GM23338 (cell line): Measurements from ENCODE around the gene RTN4RL1. TPM values are rescaled to one million over a fixed set of nuclear protein-coding genes. Genes with fewer than 3 reads are reported as not detected.

Experiments used
- ATAC-seq: fragments of 200-7000 bp; cut with Tn5 transposase; 3 replicates; pipeline ENCODE4 v1.9.1; 2020
- DNase-seq: peaks from one replicate; pipeline ENCODE4 v3.0.0-alpha.2; 2015; ENCODE audit warnings: low spot score
- H2AFZ ChIP-seq: fragments of 200-600 bp; sonication (generic); 2 replicates; pipeline ENCODE4 v1.8.0; 2016; ENCODE audit warnings: antibody characterized with exemption, mild to moderate bottlenecking, moderate library complexity
- H3F3A ChIP-seq: fragments of 200-600 bp; sonication (generic); replicated peaks from 2 replicates; pipeline ENCODE4 v1.8.0; 2017; ENCODE audit warnings: antibody characterized with exemption, mixed run types, low read depth
- H3K27ac ChIP-seq: fragments of 200-600 bp; sonication (generic); 2 replicates; pipeline ENCODE4 v1.6.1; 2016; ENCODE audit warnings: low read depth
- H3K27me3 ChIP-seq: fragments of 200-600 bp; sonication (generic); 2 replicates; pipeline ENCODE4 v1.8.0; 2016; ENCODE audit warnings: mild to moderate bottlenecking, mixed run types, moderate library complexity; ENCODE audit not compliant: insufficient read depth
- H3K36me3 ChIP-seq: fragments of 200-600 bp; sonication (generic); 2 replicates; pipeline ENCODE4 v1.8.0; 2016; ENCODE audit warnings: mild to moderate bottlenecking; ENCODE audit not compliant: insufficient read depth
- H3K4me1 ChIP-seq: fragments of 200-600 bp; sonication (generic); 2 replicates; pipeline ENCODE4 v1.8.0; 2016; ENCODE audit warnings: mild to moderate bottlenecking, moderate library complexity; ENCODE audit not compliant: insufficient read depth
- H3K4me2 ChIP-seq: fragments of 200-600 bp; sonication (generic); 2 replicates; pipeline ENCODE4 v1.7.1; 2017; ENCODE audit warnings: mixed run types
- H3K4me3 ChIP-seq: fragments of 200-600 bp; sonication (generic); 2 replicates; pipeline ENCODE4 v1.6.1; 2016; ENCODE audit warnings: mixed run types
- H3K79me2 ChIP-seq: fragments of 200-600 bp; sonication (generic); replicated peaks from 2 replicates; pipeline ENCODE4 v1.8.0; 2017; ENCODE audit warnings: mild to moderate bottlenecking; ENCODE audit not compliant: insufficient read depth
- H3K9me2 ChIP-seq: fragments of 200-600 bp; sonication (generic); 2 replicates; pipeline ENCODE4 v1.8.0; 2017; ENCODE audit not compliant: insufficient read depth
- H4K20me1 ChIP-seq: fragments of 200-600 bp; sonication (generic); replicated peaks from 2 replicates; pipeline ENCODE4 v1.8.0; 2017; ENCODE audit warnings: mild to moderate bottlenecking; ENCODE audit not compliant: insufficient read depth
- H3K27ac Mint-ChIP-seq: 2 replicates; pipeline ENCODE4 v1.8.0; 2020; ENCODE audit warnings: inconsistent platforms, mild to moderate bottlenecking, moderate library complexity, mixed read lengths
- H3K27me3 Mint-ChIP-seq: 3 replicates; pipeline ENCODE4 v1.8.0; 2022; ENCODE audit warnings: low read depth, mild to moderate bottlenecking, moderate library complexity, mixed read lengths, inconsistent platforms; ENCODE audit not compliant: insufficient read depth, poor library complexity
- H3K36me3 Mint-ChIP-seq: 3 replicates; pipeline ENCODE4 v1.8.0; 2021; ENCODE audit warnings: low read depth, mild to moderate bottlenecking, inconsistent platforms, moderate library complexity, mixed read lengths
- H3K4me1 Mint-ChIP-seq: 3 replicates; pipeline ENCODE4 v1.8.0; 2020; ENCODE audit warnings: mild to moderate bottlenecking, inconsistent platforms, mixed read lengths
- H3K4me3 Mint-ChIP-seq: 3 replicates; pipeline ENCODE4 v1.8.0; 2021; ENCODE audit warnings: moderate library complexity, mild to moderate bottlenecking, inconsistent platforms, mixed read lengths
- H3K9me3 Mint-ChIP-seq: 3 replicates; pipeline ENCODE4 v1.8.0; 2020; ENCODE audit warnings: moderate library complexity, mild to moderate bottlenecking, inconsistent platforms, mixed read lengths
- CREB1 ChIP-seq: fragments of 250-450 bp; sonication (Bioruptor Pico); IDR thresholded peaks from 2 replicates; pipeline ENCODE4 v1.5.0; 2020; ENCODE audit warnings: low read depth, mild to moderate bottlenecking, moderate library complexity
- CTCF ChIP-seq, 2 experiments: fragments of 200-600 bp in 1 of 2; sonication (generic) in 1 of 2; conservative IDR thresholded peaks; 2 replicates each; pipeline versions ENCODE4 v1.5.1 to v1.6.1; 2016 to 2017; ENCODE audit warnings: antibody characterized with exemption in 2 of 2, low read depth in 2 of 2, mild to moderate bottlenecking in 2 of 2, moderate library complexity in 1 of 2
- ETS1 ChIP-seq: IDR thresholded peaks from 2 replicates; pipeline ENCODE4 v1.6.1; 2016; ENCODE audit warnings: antibody characterized with exemption
- EZH2 ChIP-seq: fragments of 200-600 bp; sonication (generic); IDR thresholded peaks from one replicate; pipeline ENCODE4 v1.8.0; 2017; ENCODE audit warnings: antibody characterized with exemption, mild to moderate bottlenecking, low read depth; ENCODE audit not compliant: unreplicated experiment
- EZH2phosphoT487 ChIP-seq: fragments of 200-600 bp; sonication (generic); IDR thresholded peaks from one replicate; pipeline ENCODE4 v1.8.1; 2018; ENCODE audit warnings: antibody characterized with exemption; ENCODE audit not compliant: unreplicated experiment
- JUNB ChIP-seq: IDR thresholded peaks from one replicate; pipeline ENCODE4 v1.6.1; 2016; ENCODE audit warnings: antibody characterized with exemption; ENCODE audit not compliant: unreplicated experiment
- NANOG ChIP-seq: IDR thresholded peaks from 2 replicates; pipeline ENCODE4 v1.6.1; 2016; ENCODE audit warnings: antibody characterized with exemption, borderline replicate concordance
- POLR2AphosphoS5 ChIP-seq: IDR thresholded peaks from 2 replicates; pipeline ENCODE4 v1.6.1; 2016; ENCODE audit warnings: antibody characterized with exemption, low read depth
- REST ChIP-seq: IDR thresholded peaks from one replicate; pipeline ENCODE4 v1.6.1; 2018; ENCODE audit warnings: antibody characterized with exemption; ENCODE audit not compliant: unreplicated experiment
- STAT1 ChIP-seq: IDR thresholded peaks from one replicate; pipeline ENCODE4 v1.6.1; 2016; ENCODE audit warnings: antibody characterized with exemption; ENCODE audit not compliant: unreplicated experiment
- ZNF114 ChIP-seq: fragments of 250-450 bp; sonication (Bioruptor Pico); IDR thresholded peaks from 2 replicates; pipeline ENCODE4 v1.5.0; 2020; ENCODE audit warnings: mild to moderate bottlenecking, moderate library complexity
- ZNF331 ChIP-seq: fragments of 250-450 bp; sonication (Bioruptor Pico); IDR thresholded peaks from 2 replicates; pipeline ENCODE4 v1.5.0; 2020; ENCODE audit warnings: low read depth, mild to moderate bottlenecking, moderate library complexity
- polyA plus RNA-seq: library from polyadenylated mRNA; unstranded; fragments of >200 nt; fragmentation: Nextera tagmentation; extraction: Ambion mirVana; gene quantifications from 2 replicates; pipeline ENCODE4 v1.2.1, GENCODE V29; 2016
- total RNA-seq: library from RNA; depleted of rRNA; stranded (reverse); fragments of >200 nt; shearing (Covaris generic); gene quantifications from 2 replicates; pipeline ENCODE4 v1.2.3, GENCODE V29; 2014

The RTN4RL1 gene
- total and polyA plus RNA-seq, 2 experiments from 2014 or later, result 0.17 TPM; not detected in 1

GRCh38 chr17:2040219-2040827 lies 15.2 kb upstream of the RTN4RL1 start:
- Mint-ChIP-seq H3K27ac (no peak overlapping the region), H3K4me1 (peaks cover 5% of the 10 kb centered on the region; the same call in 2 of the 3 replicates), H3K27me3 (peaks cover 28% of the 10 kb centered on the region), H3K36me3 (peaks cover 16% of the 10 kb centered on the region), H3K9me3 (no peaks in the 10 kb centered on the region), H3K4me3 (peak overlapping the region; percentile 97; the same call in 2 of the 3 replicates)
- H3K79me2 ChIP-seq, result no peaks in the 10 kb centered on the region
- peaks cover 7% of the 10 kb centered on the region for H3K4me1 ChIP-seq
- peaks cover 7% of the 10 kb centered on the region; the same call in 1 of the 2 replicates for H3K36me3 ChIP-seq
- no peak overlapping the region for H3K4me3 ChIP-seq
- H3F3A ChIP-seq, result peaks cover 10% of the 10 kb centered on the region; the same call in 1 of the 2 replicates
- no peak overlapping the region for H3K27ac ChIP-seq
- ATAC-seq (no peak), DNase-seq (no peak)
- H2AFZ ChIP-seq, result no peak overlapping the region
- H3K4me2 ChIP-seq, result no peak overlapping the region
- H4K20me1 ChIP-seq, result no peaks in the 10 kb centered on the region; the same call in 1 of the 2 replicates
- no peak for TF ChIP-seq EZH2phosphoT487
- TF ChIP-seq REST, result no peak
- TF ChIP-seq POLR2AphosphoS5, result no peak
- no peak for TF ChIP-seq CREB1 (CRISPR knock-in tag)
- no peaks in the 10 kb centered on the region for H3K9me2 ChIP-seq
- H3K27me3 ChIP-seq, result peaks cover 7% of the 10 kb centered on the region; the same call in 1 of the 2 replicates

DNA sequence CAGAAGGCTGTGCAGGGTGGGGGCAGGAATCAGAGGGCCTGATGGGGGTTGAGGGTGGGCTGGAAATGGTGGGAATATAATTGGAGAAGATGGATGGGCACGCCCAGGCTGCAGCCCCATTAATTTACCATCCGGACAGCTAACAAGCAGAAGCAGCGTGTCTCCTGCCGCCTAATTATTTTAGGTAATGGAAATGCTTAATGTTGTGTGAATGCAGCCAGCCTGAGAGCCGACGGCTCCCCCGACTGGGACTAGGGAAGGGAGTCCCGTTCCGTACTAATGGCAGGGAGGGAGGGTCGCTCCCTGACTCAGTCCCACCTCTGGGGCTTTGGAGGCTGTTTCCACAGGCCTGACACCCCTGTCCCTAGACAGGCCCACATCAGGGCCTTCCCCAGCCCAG lies 12.0 kb upstream of the RTN4RL1 start:
- H3K4me2 ChIP-seq, result no peak overlapping the region
- H3K36me3 ChIP-seq, result no peaks in the 10 kb centered on the region
- no peaks in the 10 kb centered on the region for H3K27me3 ChIP-seq
- Mint-ChIP-seq H3K27ac (no peak overlapping the region), H3K4me1 (peaks cover under 1% of the 10 kb centered on the region; the same call in 2 of the 3 replicates), H3K27me3 (peaks cover 17% of the 10 kb centered on the region), H3K36me3 (no peaks in the 10 kb centered on the region; the same call in 1 of the 3 replicates), H3K9me3 (no peaks in the 10 kb centered on the region), H3K4me3 (no peak overlapping the region; the same call in 2 of the 3 replicates)
- H3F3A ChIP-seq, result peaks cover under 1% of the 10 kb centered on the region; the same call in 1 of the 2 replicates
- H3K79me2 ChIP-seq, result no peaks in the 10 kb centered on the region
- no peak for DNase-seq
- no peak overlapping the region for H2AFZ ChIP-seq
- H3K4me3 ChIP-seq, result no peak overlapping the region
- ATAC-seq, result no peak
- H3K27ac ChIP-seq, result no peak overlapping the region
- H4K20me1 ChIP-seq, result peaks cover 3% of the 10 kb centered on the region
- H3K9me2 ChIP-seq, result no peaks in the 10 kb centered on the region
- H3K4me1 ChIP-seq, result peaks cover 3% of the 10 kb centered on the region; the same call in 1 of the 2 replicates
- TF ChIP-seq JUNB (no peak), EZH2phosphoT487 (no peak), ZNF331 (CRISPR knock-in tag) (no peak), POLR2AphosphoS5 (no peak), NANOG (no peak), ZNF114 (CRISPR knock-in tag) (no peak), REST (no peak), STAT1 (no peak), ETS1 (no peak), EZH2 (no peak), CTCF (conservative IDR thresholded peaks at IDR 0.05; ENCODE audit: low read depth in 2 of 2) (no peak), CREB1 (CRISPR knock-in tag) (no peak)
